NOMO-1 treated with DMSO at 0.1 percent for 48 hours (cell line): ENCODE measurements around the gene SERTAD4.

Experiments
- DNase-seq: peaks from one replicate; lab custom pipeline; 2025; ENCODE audit not compliant: unreplicated experiment; lab: John Stamatoyannopoulos, UW

SERTAD4 gene

GRCh38 chr1:210231846-210232510 lies 618 bp upstream of the SERTAD4 start:
- no peak for DNase-seq

GRCh38 chr1:210233216-210233494 lies 559 bp downstream of the SERTAD4 start:
- no peak for DNase-seq

DNA sequence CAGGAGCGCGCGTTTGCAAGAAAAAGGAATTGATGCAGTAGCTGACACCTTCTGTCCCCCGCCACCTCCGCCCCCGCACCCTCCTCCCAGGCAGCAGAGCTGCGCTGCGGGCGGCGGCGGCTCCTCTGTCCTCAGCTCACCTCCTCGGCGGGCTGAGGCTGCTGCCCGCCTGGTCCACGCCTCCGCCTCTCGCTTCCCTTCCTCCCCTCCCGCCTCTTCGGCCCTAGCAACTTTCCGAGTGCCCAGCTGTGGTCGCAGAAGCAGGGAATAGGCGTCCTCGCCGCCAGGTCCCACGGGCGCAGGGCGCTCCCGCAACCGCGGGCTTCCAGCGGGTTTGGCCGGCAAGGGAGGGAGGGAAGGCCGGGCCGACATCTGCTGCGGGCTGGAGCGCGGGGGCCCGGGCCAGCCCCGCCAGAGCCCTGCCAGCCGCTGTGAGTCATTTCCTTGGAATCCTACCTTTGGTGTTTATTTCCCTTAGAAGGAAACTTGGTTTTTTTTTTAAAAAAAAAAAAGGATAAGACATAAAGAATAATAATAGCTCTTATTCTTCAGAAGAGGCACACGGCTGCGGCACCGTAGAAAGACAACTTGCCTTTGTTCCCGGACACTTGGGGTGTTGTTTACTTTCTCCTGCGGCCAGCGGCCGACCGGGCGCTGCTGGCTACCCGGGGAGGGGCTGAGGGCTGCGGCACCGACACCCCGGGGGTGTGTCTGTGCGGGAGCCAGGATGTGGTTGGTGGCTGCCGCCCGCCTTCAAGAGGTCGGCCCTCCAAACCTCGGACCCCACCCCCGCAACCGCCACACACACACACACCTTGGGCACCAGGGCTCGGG lies 1.1 kb downstream of the SERTAD4 start:
- DNase-seq, result no peak

DNA sequence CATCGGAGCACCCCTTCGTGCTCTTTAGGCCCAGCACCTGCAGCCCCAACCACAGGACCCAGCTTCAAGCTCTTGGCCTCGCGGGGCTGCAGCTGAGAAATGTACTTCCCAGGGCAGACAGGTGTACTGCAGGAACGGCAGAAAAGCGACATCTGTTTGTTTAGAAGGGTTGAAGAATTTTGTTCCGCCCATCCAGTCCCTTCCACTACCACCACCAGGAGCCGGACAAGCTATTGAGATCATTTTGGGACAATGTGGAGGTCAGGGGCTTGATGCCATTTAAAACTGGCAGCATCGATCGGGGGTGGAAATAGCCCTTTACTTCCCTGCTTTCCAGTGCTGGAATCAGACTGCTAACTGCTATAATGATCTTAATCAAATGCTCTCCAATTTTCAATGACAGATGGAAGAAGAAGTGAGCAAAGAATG lies 1.7 kb downstream of the SERTAD4 start:
- no peak for DNase-seq

GRCh38 chr1:210235363-210236053 lies 2.9 kb downstream of the SERTAD4 start:
- DNase-seq, result no peak

- DNase-seq, result no peak
Observed at GRCh38 chr1:210236386-210236839, 3.8 kb downstream of the SERTAD4 start.

DNA sequence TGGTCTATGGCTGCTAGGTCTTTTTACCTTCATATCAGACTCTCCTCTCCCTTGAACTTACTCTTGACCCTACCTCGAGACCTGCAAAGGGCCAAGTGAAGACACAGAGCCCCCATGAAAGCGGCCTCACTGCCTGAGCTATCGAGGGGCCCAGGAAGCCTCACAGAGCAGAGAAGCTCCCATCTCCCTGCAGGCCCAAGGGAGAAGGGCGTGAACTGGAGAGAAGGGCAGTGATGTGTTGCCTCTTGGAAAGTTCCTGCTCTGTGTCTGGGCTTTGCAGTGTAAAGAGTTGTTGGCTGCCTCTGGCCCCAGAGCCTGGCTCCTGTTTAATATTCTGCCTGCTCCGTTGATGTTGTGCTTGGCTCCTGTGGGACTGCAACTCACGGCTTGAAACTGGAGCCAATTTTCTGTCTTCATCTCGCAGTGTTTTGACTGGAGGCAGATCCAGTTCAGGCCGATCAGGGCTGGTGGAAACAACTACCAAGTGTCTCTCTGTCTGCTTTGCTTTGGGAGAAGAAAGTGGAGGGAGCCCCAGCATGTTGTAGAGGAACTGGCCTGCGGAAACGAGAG lies 4.3 kb downstream of the SERTAD4 start:
- no peak for DNase-seq

DNA sequence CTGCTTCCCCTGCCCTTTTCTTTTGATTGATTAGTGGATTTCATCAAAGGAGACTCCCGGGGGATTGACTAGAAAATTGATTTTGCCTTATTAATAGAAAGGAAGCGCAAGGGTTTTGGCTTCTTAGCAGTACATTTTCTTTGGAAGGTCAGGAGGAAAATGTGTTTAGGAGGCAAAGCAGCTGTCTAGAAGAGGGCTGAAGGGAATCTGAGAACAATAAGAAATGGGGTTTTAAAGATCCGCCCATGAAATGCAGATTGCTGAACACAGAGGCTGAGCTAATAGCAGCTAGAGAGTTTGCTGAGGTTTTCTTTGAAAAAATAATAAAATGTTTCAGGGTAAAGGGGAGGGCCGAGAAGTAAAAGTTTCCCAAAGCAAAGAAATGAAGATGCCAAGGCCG lies 4.9 kb downstream of the SERTAD4 start:
- DNase-seq, result no peak

DNA sequence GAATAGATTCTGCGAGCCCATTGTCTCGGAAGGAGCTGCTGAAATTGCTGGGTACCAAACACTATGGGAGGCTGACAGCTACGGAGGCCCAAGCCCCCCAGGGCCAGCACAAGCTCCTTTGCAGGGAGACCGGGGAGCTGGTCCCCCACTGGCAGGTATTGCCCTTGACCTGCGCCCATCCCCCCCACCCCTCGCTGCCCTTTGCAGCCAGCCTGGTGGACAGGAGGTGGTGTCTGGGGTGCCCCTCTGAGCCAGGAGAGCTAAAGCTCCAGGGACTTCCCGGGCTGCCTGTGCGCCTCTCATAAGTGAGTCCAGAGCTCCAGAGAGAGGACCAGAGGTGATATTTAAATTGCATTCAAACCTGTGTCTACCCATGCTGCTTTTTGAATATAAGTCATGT lies 5.4 kb downstream of the SERTAD4 start:
- no peak for DNase-seq

DNA sequence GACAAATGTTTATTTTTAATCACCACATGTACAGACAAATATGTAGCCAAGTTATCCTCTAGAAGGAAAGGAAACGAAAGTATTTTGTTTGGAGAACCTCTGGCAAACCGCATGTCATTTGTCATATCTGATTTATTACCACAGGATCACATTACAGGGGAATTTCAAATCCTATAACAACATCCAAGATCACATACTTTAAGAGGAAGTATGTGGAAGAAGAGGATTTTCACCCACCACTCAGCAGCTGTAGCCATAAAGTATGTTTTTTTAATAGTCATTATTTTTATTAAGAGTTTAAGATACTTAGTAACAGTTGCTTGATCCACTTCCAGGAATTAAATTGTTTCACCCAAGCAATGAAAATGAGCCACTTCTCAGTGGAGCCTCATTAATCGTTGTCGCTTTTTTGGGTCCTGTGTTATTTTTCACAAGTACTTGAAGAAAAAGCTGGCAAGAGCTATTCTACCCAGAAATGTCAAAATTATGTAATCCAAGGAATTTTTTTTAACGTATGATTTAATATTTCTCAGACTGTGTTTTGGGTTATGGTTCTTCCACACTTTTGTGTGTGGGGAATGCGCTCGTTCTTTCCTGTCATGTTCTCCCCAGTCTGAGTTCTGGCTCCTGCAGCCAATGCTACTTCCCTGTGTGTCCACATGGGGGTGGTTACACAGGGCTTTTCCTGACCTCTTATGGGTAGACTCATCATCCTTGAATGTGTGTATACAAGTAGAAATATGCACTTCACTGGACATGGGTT lies 6.9 kb downstream of the SERTAD4 start:
- no peak for DNase-seq

- no peak for DNase-seq
Observed at GRCh38 chr1:210241121-210241520, 8.5 kb downstream of the SERTAD4 start.

- DNase-seq, result no peak
Observed at GRCh38 chr1:210244746-210245367, 12.3 kb downstream of the SERTAD4 start.

DNA sequence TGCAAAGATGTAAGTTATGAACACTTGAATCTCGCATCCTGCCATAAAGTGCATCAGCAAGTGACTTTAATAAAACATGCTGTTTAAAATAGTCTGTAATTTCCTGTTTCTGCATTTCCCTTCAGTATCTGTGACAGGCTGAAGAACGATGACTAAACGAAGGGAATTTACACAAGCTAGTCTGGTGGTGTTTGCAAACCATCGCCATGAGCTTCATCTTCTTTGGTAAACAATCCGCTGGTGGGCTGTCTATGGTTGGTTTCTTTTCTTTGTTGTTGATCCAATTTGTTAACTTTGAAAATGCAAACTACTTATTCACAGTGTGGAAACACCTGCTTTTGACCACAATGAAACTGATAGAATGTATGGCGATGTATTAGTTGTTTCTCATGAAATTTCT lies 13.9 kb downstream of the SERTAD4 start:
- DNase-seq, result no peak

DNA sequence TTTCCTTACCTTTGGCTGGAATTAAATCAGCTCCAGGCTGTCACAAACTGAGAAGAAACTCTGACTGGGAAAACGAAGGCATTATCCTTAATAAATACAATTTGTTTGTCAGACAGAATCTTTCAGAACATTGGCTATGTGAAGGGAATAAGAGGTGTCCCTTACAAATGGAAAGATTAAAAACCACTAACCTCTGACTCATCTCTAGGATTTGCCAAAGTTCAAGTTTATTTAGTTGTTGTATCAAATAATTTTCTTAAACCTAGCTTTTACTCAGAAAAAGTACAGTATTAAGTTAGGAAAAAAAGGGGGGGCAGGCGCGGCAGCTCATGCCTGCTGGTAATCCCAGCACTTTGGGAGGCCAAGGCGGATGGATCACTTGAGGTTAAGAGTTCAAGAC lies 15.7 kb downstream of the SERTAD4 start:
- no peak for DNase-seq

- DNase-seq, result peak; percentile 23
Observed at GRCh38 chr1:210250665-210250997, 18.0 kb downstream of the SERTAD4 start.

GRCh38 chr1:210250998-210251679 lies 18.5 kb downstream of the SERTAD4 start:
- DNase-seq, result no peak

DNA sequence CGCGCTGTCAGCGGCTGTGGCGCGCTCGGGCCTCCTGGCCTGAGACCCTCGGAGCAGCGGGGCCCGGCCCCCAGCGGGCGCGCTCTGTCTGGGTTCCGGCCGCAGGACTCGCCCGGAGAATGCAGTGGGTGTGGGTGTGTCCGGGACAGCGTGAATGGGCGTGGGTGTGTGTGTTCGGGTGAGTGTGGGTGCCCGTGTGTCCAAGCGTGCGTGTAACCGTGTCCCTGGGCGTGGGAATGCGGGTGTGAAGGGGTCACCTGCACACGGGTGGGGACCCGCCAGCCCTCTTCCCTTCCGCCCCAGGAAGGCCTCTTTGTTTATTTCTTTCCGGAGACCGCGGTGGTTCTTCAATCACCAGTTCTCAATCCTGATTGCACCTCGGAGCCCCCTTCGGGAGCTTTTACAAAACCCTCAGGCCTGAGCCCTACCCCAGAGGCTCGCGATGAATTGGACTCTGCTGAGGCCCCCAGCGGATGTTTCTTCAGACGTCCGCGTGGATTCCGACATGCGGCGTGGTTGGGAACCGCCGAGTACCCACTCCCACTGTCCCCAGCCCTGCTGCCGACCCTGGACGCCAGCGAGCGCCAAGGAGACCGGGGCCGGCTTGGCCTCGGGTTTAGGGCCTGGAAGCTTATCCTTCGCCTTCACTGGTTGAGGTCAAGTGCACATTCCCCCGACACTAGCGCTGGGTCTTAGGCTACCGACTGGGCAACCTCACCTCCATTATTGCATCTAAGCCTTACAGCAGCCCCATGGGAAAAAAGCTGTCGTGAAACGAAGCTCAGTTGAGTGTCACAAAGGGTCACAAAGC lies 19.3 kb downstream of the SERTAD4 start:
- no peak for DNase-seq

DNA sequence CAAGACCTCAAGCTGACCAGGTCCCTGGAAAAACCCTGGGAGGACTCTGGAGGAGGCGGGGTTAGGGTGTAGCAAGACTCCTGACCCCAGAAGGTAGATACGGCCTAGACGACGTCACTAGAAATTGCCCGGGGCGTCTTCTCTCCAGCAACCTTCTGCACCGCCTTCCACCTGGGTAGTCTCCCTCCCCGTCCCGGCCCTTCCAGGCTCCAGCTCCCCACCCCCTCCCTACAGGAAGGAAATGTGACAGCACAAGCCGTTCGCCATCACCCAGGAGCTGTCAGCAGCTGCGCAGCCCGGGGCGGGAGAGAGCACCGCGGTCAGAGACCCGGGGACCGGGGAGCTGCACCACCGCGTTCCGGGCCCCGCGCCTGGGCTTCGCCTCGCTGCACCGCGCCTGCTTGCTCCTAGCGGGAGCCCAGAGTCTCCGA lies 20.0 kb downstream of the SERTAD4 start:
- DNase-seq, result no peak

DNA sequence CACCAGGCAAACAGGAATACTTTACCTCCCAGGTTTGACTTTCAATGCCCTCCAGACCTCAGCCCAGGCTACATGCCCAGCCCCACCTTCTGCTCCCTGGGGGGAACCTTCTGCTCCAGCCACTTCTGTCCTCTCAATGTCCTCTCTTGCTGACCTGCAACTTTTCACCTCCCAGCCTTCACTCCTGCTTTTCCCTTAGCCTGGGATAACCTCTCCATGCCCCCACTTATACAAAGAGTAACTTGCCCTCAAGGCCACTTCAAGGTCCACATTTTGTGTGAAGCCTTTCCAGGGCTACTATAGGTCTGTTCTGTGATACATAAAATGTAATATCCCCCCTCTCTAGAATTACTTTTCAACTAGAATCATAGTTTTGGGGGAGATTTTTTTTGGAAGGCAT lies 21.7 kb downstream of the SERTAD4 start:
- no peak for DNase-seq
